Measurements from ENCODE around the gene SAMD1.

Gene SAMD1

DNA sequence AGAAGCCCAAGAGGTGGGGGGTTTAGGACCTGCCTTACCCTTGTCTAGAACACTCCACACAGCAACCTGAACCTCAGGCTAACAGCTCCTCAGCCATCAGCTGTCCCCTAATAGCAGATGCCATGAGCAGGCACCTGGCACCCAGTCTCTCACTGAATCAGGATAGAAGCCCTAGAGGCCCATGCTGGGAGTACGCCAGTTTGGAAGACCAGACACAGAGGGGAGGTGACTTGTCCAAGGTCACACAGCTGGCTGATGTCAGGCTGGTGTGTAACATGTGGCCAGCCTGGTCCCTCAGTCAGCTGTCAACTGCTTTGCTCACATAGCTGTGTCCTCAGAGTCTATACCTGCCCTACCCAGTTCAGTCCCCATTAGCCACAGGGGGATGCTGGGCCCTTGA is 12.8 kb upstream of the SAMD1 start:
- no peak for DNase-seq (ENCODE audit: low spot score)
- TF ChIP-seq, protein P1, sequence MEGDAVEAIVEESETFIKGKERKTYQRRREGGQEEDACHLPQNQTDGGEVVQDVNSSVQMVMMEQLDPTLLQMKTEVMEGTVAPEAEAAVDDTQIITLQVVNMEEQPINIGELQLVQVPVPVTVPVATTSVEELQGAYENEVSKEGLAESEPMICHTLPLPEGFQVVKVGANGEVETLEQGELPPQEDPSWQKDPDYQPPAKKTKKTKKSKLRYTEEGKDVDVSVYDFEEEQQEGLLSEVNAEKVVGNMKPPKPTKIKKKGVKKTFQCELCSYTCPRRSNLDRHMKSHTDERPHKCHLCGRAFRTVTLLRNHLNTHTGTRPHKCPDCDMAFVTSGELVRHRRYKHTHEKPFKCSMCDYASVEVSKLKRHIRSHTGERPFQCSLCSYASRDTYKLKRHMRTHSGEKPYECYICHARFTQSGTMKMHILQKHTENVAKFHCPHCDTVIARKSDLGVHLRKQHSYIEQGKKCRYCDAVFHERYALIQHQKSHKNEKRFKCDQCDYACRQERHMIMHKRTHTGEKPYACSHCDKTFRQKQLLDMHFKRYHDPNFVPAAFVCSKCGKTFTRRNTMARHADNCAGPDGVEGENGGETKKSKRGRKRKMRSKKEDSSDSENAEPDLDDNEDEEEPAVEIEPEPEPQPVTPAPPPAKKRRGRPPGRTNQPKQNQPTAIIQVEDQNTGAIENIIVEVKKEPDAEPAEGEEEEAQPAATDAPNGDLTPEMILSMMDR (IDR thresholded peaks at IDR 0.05; ENCODE audit: extremely low read depth, missing control alignments) = no peak

DNA sequence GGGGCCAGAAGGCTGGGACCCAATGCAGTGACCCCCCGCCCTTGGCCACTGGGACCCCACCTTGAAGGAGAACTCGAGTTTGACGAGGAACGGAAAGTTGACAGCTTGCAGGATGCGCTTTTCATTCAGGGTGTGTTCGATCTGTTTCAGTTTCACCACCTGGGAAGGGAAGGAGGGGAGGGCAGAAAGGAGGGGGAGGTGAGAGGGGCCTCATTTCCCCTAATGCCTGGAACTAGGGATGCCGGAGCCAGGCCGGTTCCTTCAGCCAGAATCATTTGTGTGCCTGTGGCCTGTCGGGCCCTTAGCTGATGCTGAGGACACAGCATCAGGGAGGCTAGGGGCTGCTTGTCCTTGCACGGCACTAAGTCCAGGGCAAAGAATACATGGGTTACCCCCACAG is 12.2 kb upstream of the SAMD1 start:
- no peak for DNase-seq (ENCODE audit: low spot score)
- TF ChIP-seq, protein P1 (IDR thresholded peaks at IDR 0.05; ENCODE audit: extremely low read depth, missing control alignments) = no peak

DNA sequence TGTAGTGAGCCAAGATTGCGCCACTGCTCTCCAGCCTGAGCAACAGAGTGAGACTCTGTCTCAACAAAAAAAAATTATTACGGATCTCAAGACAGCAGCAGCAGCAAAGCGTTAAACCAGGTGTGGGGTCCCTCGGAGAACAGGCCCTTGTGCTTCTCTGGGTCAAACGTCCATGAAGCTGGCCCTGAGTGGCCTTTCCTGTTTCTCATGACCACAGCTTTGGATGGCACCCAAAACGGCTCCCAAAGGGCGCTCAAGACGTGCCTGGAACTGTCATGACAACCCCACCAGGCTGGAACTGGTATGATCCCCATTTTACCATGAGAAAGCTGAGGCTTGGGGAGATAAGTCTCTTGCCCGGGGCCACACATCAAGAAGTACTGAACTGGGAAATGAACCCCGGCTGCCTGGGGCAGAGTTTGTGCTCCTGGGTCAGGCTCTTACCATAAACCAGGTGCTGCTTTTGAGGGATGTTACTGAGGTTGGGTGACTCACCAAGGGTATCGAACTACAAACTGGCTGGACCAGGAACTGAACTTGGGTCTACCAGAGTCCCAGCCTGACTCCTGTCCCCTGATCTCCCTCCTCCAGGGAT is 11.6 kb upstream of the SAMD1 start:
- TF ChIP-seq, protein P1 (IDR thresholded peaks at IDR 0.05; ENCODE audit: extremely low read depth, missing control alignments) = no peak
- no peak for DNase-seq (ENCODE audit: low spot score)

DNA sequence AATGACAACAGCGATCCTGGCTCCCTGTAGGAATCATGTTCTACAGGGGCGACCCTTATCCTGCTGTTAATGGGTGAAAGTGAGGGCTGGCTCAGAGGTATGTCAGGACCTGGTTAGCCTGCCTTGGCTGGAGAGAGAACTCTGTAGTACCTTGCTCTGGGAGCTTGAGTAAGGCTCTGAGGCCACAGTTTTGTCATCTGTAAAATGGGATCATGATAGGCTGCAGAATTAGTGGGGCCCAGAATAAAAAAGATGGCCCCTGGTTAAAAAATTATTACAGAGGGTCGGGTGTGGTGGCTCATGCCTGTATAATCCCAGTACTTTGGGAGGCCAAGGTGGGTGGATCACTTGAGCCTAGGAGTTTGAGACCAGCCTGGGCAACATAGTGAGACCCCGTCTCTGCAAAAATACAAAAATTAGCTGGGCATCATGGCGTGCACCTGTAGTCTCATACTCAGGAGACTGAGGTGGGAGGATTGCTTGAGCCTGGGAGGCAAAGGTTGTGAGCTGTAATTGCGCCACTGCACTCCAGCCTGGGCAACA is 10.5 kb upstream of the SAMD1 start:
- DNase-seq (ENCODE audit: low spot score) = no peak
- TF ChIP-seq, protein P1 (IDR thresholded peaks at IDR 0.05; ENCODE audit: extremely low read depth, missing control alignments) = no peak

DNA sequence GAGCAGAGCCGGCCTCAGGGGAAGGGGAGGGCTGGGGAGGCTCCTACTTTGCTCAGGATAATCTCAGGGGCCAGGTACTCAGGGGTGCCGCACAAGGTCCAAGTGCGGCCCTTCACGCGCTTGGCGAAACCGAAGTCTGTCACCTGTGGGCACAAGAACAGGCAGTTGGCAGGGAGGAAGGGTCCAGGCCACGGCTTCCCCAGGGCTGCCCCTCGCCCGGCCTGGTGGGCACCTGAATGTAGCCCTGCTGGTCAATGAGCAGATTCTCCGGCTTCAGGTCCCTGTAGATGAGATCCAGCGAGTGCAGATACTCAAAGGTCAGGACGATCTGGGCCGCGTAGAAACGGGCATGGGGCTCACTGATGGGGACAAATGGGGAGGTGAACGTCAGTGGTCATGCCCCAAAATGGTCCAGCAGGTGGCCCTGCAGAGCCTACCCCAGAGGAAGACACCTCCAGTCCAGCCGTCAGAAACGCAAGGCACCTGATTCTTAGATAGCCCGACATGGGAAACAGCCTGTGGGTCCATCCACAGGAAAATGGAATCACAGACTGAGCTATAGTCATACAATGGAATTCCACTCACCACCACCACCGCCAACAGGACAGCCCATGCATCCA is 7.1 kb upstream of the SAMD1 start:
- TF ChIP-seq, protein P1 (IDR thresholded peaks at IDR 0.05; ENCODE audit: extremely low read depth, missing control alignments) = no peak
- DNase-seq (ENCODE audit: low spot score) = no peak

DNA sequence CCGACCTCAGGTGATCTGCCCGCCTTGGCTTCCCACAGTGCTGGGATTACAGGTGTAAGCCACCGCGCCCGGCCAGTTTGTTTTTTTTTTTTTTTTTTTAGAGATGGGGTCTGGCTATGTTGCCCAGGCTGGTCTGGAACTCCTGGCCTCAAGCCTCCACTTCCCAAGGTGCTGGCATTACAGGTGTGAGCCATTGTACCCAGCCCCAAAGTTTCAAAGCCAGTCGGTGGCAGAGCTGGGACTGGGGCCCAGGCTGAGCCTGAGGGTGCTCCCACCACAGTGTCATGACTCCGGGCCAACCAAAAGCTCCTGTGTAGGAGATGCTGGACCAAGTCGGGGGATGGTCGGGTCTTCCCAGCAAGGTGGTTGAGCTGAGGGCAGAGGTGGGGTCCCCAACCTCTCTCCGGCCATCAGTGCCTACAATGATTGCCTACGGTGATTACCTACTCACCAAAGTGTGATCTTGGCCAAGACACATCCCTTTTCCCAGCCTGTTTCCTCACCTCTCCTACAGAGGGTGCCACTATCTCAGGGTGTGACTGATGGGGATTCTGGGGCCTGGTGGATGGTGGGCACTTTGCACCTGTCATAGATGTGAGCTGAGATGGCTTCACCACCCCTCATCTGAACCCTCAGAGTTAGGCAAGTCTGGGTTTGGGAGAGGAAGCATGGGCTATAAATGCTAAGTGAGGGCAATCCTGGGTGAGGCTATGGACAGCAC is 5.9 kb upstream of the SAMD1 start:
- no peak for DNase-seq (ENCODE audit: low spot score)
- TF ChIP-seq, protein P1 (IDR thresholded peaks at IDR 0.05; ENCODE audit: extremely low read depth, missing control alignments) = no peak

DNA sequence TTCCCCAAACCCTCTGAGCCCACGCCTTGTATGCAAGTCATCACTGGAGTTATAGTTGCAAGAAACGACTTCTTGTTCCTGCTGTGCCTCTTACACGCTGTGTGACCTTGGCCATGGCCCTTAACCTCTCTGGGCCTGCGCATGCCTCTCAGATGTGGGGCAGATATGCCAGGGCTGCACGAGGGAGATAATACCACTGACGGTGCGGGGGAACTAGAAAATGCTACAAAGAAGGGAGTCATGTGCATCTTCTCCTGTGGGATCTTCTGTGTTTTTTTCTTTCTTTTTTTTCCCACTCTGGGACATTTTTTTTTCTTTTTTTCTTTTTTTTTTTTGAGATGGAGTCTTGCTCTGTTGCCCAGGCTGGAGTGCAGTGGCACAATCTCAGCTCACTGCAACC is 4.3 kb upstream of the SAMD1 start:
- TF ChIP-seq, protein P1 (IDR thresholded peaks at IDR 0.05; ENCODE audit: extremely low read depth, missing control alignments) = no peak
- no peak for DNase-seq (ENCODE audit: low spot score)

Data from GM20000 (cell line).